SK-N-SH (cell line): ENCODE results near the gene FUT7. TPM values are rescaled to one million over a fixed set of nuclear protein-coding genes. Genes with fewer than 3 reads are reported as not detected.

Experiments
- CTCF ChIA-PET: fragments of 300-600, 350-600 bp; formaldehyde crosslinking; extraction: SDS; loops from one replicate; lab custom pipeline; 2021; lab: Yijun Ruan, JAX
- POLR2A ChIA-PET: fragments of 350-600 bp; sonication (Branson Sonifier 250); formaldehyde crosslinking; extraction: SDS; loops from one replicate; lab custom pipeline; 2020; ENCODE audit warnings: antibody characterized with exemption, inconsistent platforms; lab: Yijun Ruan, JAX
- DNase-seq: peaks from one replicate; pipeline ENCODE4 v3.0.0; 2012
- H2AFZ ChIP-seq: fragments of 200-600 bp; sonication (generic); 2 replicates; pipeline ENCODE4 v1.8.1; 2016; ENCODE audit warnings: antibody characterized with exemption, mild to moderate bottlenecking, low read depth
- H3F3A ChIP-seq: fragments of 200-600 bp; sonication (generic); replicated peaks from 2 replicates; pipeline ENCODE3; 2016; ENCODE audit warnings: antibody characterized with exemption, mild to moderate bottlenecking; ENCODE audit not compliant: insufficient read depth
- H3K27ac ChIP-seq, 2 experiments: fragments of 200-500 bp in 1 of 2; fragments of 200-600 bp in 1 of 2; sonication (Bioruptor generic) in 1 of 2; sonication (generic), shearing (Covaris generic) in 1 of 2; 2 replicates each; pipeline versions ENCODE4 v1.5.1 to v1.6.1; 2014 to 2016; ENCODE audit warnings: low read depth in 2 of 2, inconsistent platforms in 1 of 2, low read length in 1 of 2, mild to moderate bottlenecking in 1 of 2, mixed read lengths in 1 of 2
- H3K27me3 ChIP-seq: fragments of 200-600 bp; sonication (generic), shearing (Covaris generic); 2 replicates; pipeline ENCODE4 v1.6.1; 2016; ENCODE audit warnings: mixed run types; ENCODE audit not compliant: insufficient read depth
- H3K36me3 ChIP-seq, 2 experiments: fragments of 200-500 bp in 1 of 2; fragments of 200-600 bp in 1 of 2; sonication (Bioruptor generic) in 1 of 2; sonication (generic) in 1 of 2; replicated peaks in 1 of 2; 2 replicates each; pipeline versions ENCODE3 to v1.5.1; 2014 to 2016; ENCODE audit warnings: low read length in 1 of 2, mild to moderate bottlenecking in 1 of 2; ENCODE audit not compliant: insufficient read depth in 2 of 2, control insufficient read depth in 1 of 2
- H3K4me1 ChIP-seq, 2 experiments: fragments of 200-500 bp in 1 of 2; fragments of 200-600 bp in 1 of 2; sonication (Bioruptor generic) in 1 of 2; sonication (generic), shearing (Covaris generic) in 1 of 2; 2 replicates each; pipeline versions ENCODE4 v1.5.1 to v1.6.1; 2014 to 2016; ENCODE audit warnings: low read depth in 1 of 2, low read length in 1 of 2, mixed run types in 1 of 2; ENCODE audit not compliant: insufficient read depth in 2 of 2, control insufficient read depth in 1 of 2
- H3K4me2 ChIP-seq: fragments of 200-600 bp; sonication (generic), shearing (Covaris generic); 2 replicates; pipeline ENCODE4 v1.6.1; 2017; ENCODE audit warnings: mixed run types
- H3K4me3 ChIP-seq, 2 experiments: fragments of 200-500 bp in 1 of 2; fragments of 200-600 bp in 1 of 2; sonication (Bioruptor generic) in 1 of 2; sonication (generic), shearing (Covaris generic) in 1 of 2; 2 replicates each; pipeline versions ENCODE4 v1.5.1 to v1.8.1; 2014 to 2016; ENCODE audit warnings: low read depth in 2 of 2, inconsistent platforms in 1 of 2, low read length in 1 of 2, mild to moderate bottlenecking in 1 of 2, mixed read lengths in 1 of 2, moderate library complexity in 1 of 2
- H3K79me2 ChIP-seq: fragments of 200-600 bp; sonication (generic); 2 replicates; pipeline ENCODE4 v1.8.1; 2017; ENCODE audit warnings: mild to moderate bottlenecking; ENCODE audit not compliant: insufficient read depth
- H3K9ac ChIP-seq: fragments of 200-600 bp; sonication (generic); 2 replicates; pipeline ENCODE4 v1.6.1; 2017; ENCODE audit warnings: mixed run types
- H3K9me2 ChIP-seq: fragments of 200-600 bp; sonication (generic); 2 replicates; pipeline ENCODE4 v1.6.1; 2017; ENCODE audit warnings: mixed run types
- H3K9me3 ChIP-seq: fragments of 200-600 bp; sonication (generic); 2 replicates; pipeline ENCODE4 v1.6.1; 2017; ENCODE audit warnings: mixed run types, mild to moderate bottlenecking, moderate library complexity
- H4K20me1 ChIP-seq: fragments of 200-600 bp; sonication (generic); 2 replicates; pipeline ENCODE4 v1.6.1; 2017; ENCODE audit warnings: mild to moderate bottlenecking, mixed run types; ENCODE audit not compliant: insufficient read depth
- CHD2 ChIP-seq: fragments of 150-350 bp; IDR thresholded peaks from 2 replicates; pipeline ENCODE4 v1.6.1; 2018; ENCODE audit warnings: low read length; ENCODE audit not compliant: partially characterized antibody
- EZH2phosphoT487 ChIP-seq: fragments of 200-600 bp; sonication (generic); IDR thresholded peaks from 2 replicates; pipeline ENCODE4 v1.6.1; 2017; ENCODE audit warnings: low read depth, mixed run types, mild to moderate bottlenecking, antibody characterized with exemption, moderate library complexity, borderline replicate concordance
- FOSL2 ChIP-seq: IDR thresholded peaks from 2 replicates; pipeline ENCODE4 v1.4.0; 2012; ENCODE audit warnings: low read depth, mild to moderate bottlenecking, moderate library complexity, borderline replicate concordance
- FOXJ3 ChIP-seq: sonication (generic); formaldehyde crosslinking; IDR thresholded peaks from 2 replicates; pipeline ENCODE4 v1.5.1; 2020; ENCODE audit warnings: mild to moderate bottlenecking, missing genetic modification reagents
- GATA2 ChIP-seq: sonication (generic); formaldehyde crosslinking; IDR thresholded peaks from 2 replicates; pipeline ENCODE4 v1.5.0; 2020; ENCODE audit warnings: mild to moderate bottlenecking, missing genetic modification reagents
- JUND ChIP-seq: IDR thresholded peaks from 2 replicates; pipeline ENCODE4 v1.4.0; 2012
- MXI1 ChIP-seq: IDR thresholded peaks from 2 replicates; pipeline ENCODE4 v1.6.1; 2012; ENCODE audit warnings: mild to moderate bottlenecking, low read depth, low read length, improper control_type of control experiment
- POLR2AphosphoS5 ChIP-seq: IDR thresholded peaks from 2 replicates; pipeline ENCODE4 v1.6.1; 2012; ENCODE audit warnings: low read depth, low read length
- RCOR1 ChIP-seq: fragments of 150-350 bp; IDR thresholded peaks from 2 replicates; pipeline ENCODE4 v1.6.1; 2017; ENCODE audit warnings: antibody characterized with exemption, low read length
- SIN3A ChIP-seq: IDR thresholded peaks from 2 replicates; pipeline ENCODE4 v1.6.1; 2012; ENCODE audit warnings: low read depth, mild to moderate bottlenecking, low read length, moderate library complexity, borderline replicate concordance
- TAF1 ChIP-seq: IDR thresholded peaks from 2 replicates; pipeline ENCODE4 v1.6.1; 2012; ENCODE audit warnings: low read depth, mild to moderate bottlenecking, low read length, moderate library complexity, borderline replicate concordance
- TCF12 ChIP-seq: IDR thresholded peaks from 2 replicates; pipeline ENCODE4 v1.4.0; 2012
- YY1 ChIP-seq: IDR thresholded peaks from 2 replicates; pipeline ENCODE4 v1.4.0; 2012; ENCODE audit warnings: low read depth, mild to moderate bottlenecking
- WGBS: methylation state at CpG from one replicate; pipeline ENCODE4 v1.1.6; 2017; ENCODE audit warnings: low lambda C conversion rate; 5-methylcytosine and 5-hydroxymethylcytosine counted together
- polyA plus RNA-seq, 3 experiments: library from polyadenylated mRNA; depleted of rRNA; stranded (reverse); fragments of >200 nt; gene quantifications; 2 replicates each; pipeline ENCODE4 v1.2.3, GENCODE V29; 2012
- TF ChIP-seq, protein P1 (sequence below): IDR thresholded peaks from 2 replicates; pipeline ENCODE4; 2012
- TF ChIP-seq, protein P2 (sequence below): IDR thresholded peaks from 2 replicates; pipeline ENCODE4 v1.6.1; 2012; ENCODE audit warnings: mild to moderate bottlenecking, low read depth, low read length, moderate library complexity
- TF ChIP-seq, protein P3 (sequence below): IDR thresholded peaks from 2 replicates; pipeline ENCODE4 v1.4.0; 2012; ENCODE audit warnings: low read depth
- TF ChIP-seq, protein P4 (sequence below): fragments of 200-600 bp; sonication (generic); IDR thresholded peaks from 2 replicates; pipeline ENCODE4 v1.6.1; 2017; ENCODE audit warnings: antibody characterized with exemption, mild to moderate bottlenecking, moderate library complexity

The FUT7 gene
- polyA plus RNA-seq, 1 of the 3 experiments (the other 2 are of a cell fraction): not detected

DNA sequence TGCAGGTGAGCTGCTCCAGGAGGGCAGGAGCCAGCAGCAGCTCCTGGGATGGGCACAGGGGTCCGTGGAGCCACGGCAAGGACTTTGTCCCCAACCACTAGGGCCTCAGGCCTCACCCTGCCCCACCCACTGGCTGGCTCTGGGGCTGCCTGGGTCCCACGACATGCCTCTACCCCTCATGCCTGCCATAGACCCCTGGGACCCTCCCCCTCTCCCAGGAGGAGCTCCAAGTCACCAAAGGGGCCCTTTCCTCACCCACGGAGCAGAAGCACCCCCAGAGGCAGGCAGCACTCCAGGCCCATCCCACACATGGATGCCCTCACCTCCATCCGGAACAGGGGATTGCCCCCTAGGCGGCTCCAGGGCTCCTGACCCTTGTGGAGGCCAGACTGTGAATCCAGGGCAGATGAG, 10.3 kb downstream of the FUT7 start:
- no peak for DNase-seq
- TF ChIP-seq, protein P1, sequence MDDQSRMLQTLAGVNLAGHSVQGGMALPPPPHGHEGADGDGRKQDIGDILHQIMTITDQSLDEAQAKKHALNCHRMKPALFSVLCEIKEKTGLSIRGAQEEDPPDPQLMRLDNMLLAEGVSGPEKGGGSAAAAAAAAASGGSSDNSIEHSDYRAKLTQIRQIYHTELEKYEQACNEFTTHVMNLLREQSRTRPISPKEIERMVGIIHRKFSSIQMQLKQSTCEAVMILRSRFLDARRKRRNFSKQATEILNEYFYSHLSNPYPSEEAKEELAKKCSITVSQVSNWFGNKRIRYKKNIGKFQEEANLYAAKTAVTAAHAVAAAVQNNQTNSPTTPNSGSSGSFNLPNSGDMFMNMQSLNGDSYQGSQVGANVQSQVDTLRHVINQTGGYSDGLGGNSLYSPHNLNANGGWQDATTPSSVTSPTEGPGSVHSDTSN: no peak
- TF ChIP-seq FOSL2 (no peak), GATA2 (CRISPR knock-in tag) (no peak), SIN3A (no peak), JUND (no peak), CHD2 (no peak), POLR2AphosphoS5 (no peak), TAF1 (no peak)
- TF ChIP-seq, protein P2, sequence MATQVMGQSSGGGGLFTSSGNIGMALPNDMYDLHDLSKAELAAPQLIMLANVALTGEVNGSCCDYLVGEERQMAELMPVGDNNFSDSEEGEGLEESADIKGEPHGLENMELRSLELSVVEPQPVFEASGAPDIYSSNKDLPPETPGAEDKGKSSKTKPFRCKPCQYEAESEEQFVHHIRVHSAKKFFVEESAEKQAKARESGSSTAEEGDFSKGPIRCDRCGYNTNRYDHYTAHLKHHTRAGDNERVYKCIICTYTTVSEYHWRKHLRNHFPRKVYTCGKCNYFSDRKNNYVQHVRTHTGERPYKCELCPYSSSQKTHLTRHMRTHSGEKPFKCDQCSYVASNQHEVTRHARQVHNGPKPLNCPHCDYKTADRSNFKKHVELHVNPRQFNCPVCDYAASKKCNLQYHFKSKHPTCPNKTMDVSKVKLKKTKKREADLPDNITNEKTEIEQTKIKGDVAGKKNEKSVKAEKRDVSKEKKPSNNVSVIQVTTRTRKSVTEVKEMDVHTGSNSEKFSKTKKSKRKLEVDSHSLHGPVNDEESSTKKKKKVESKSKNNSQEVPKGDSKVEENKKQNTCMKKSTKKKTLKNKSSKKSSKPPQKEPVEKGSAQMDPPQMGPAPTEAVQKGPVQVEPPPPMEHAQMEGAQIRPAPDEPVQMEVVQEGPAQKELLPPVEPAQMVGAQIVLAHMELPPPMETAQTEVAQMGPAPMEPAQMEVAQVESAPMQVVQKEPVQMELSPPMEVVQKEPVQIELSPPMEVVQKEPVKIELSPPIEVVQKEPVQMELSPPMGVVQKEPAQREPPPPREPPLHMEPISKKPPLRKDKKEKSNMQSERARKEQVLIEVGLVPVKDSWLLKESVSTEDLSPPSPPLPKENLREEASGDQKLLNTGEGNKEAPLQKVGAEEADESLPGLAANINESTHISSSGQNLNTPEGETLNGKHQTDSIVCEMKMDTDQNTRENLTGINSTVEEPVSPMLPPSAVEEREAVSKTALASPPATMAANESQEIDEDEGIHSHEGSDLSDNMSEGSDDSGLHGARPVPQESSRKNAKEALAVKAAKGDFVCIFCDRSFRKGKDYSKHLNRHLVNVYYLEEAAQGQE: no peak
- TF ChIP-seq, all 33 proteins: peak for 0
- no peaks in the 10 kb centered on the region for H3K27me3 ChIP-seq
- CTCF ChIA-PET: interaction anchor here (1.1 to 1.5 kb wide), 4 partner anchors 9 to 74 kb away, joined by 3 to 10 read pairs (median 4); partner anchors contain the start of genes FUT7 and PAXX
- no peaks in the 10 kb centered on the region for H3K9me2 ChIP-seq
- H3K36me3 ChIP-seq: peaks cover 0 to 4% of the 10 kb centered on the region in 2 experiments
- POLR2A ChIA-PET: interaction anchor here (1.0 kb wide), 1 partner anchor 25 kb away, joined by 3 read pairs; the partner anchor contains the start of gene CLIC3
- no peak overlapping the region for H2AFZ ChIP-seq
- H3K4me3 ChIP-seq: no peak overlapping the region
- WGBS: 89% methylated on average over 2 of the region's 6 CpGs
- H3F3A ChIP-seq: no peaks in the 10 kb centered on the region
- no peak overlapping the region for H3K27ac ChIP-seq
- H3K79me2 ChIP-seq: no peaks in the 10 kb centered on the region
- H3K4me2 ChIP-seq: no peak overlapping the region
- H4K20me1 ChIP-seq: 0 out of 2 replicates have a peak, but pooled peaks cover 4% of the 10 kb centered on the region
- no peaks in the 10 kb centered on the region for H3K9me3 ChIP-seq
- H3K4me1 ChIP-seq: peaks cover 0 to 18% of the 10 kb centered on the region in 2 experiments; a peak in 1 of 4 replicates
- H3K9ac ChIP-seq: no peak overlapping the region

DNA sequence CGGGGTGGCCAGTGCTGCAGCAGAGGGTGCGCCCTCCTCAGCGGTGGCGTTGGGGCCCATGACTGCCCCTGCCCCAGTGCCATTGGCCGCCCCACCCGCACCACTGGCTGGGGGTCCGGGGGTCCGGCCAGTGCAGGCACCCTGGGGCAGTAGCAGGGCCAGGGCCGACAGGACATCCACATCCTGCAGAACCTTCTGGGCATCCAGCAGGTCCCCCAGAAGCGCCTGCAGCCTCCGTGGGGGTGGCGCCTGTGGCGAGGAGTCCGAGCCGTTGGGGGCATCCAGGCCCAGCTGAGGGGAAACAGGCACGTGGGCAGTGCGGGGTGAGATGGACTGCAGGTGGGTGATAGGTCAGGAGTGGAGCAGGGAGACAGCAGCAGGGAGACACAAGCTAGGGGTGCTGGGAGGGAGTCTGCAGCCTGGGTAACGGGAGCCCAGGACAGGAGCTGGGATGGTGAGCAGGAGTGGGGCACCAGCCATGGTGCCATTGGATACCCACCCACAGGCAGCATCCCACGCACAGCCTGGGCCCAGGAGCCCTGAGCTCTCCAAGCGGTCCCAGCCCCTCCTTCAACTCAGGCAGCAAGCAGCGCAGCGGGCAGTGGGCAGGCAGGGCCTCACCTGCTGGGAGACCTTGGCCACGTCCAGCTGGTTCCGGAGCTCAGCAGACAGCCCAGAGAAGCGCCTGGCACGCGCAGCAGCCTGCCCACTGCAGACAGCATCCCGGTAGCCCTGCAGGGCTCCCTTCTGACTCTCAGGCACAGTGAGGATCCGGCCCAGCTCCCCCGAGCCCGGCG, 10.9 kb downstream of the FUT7 start:
- no peak overlapping the region for H3K27ac ChIP-seq
- no peaks in the 10 kb centered on the region for H3K9me2 ChIP-seq
- no peak overlapping the region for H3K4me2 ChIP-seq
- ChIA-PET CTCF (interaction anchor here (1.1 to 1.5 kb wide), 5 partner anchors 10 to 77 kb away, joined by 3 to 10 read pairs (median 4); partner anchors contain the start of genes FBXW5, FUT7 and PAXX), POLR2A (interaction anchor here (1.0 kb wide), 1 partner anchor 25 kb away, joined by 3 read pairs; the partner anchor contains the start of gene CLIC3)
- H3K4me3 ChIP-seq: no peak overlapping the region
- DNase-seq: no peak
- no peaks in the 10 kb centered on the region for H3F3A ChIP-seq
- H3K27me3 ChIP-seq: no peaks in the 10 kb centered on the region
- no peak overlapping the region for H2AFZ ChIP-seq
- no peaks in the 10 kb centered on the region for H3K79me2 ChIP-seq
- H3K4me1 ChIP-seq: peaks cover 0 to 12% of the 10 kb centered on the region in 2 experiments; a peak in 1 of 4 replicates
- H3K9me3 ChIP-seq: no peaks in the 10 kb centered on the region
- H4K20me1 ChIP-seq: 0 out of 2 replicates have a peak, but pooled peaks cover 4% of the 10 kb centered on the region
- H3K36me3 ChIP-seq: peaks cover 0 to 9% of the 10 kb centered on the region in 2 experiments
- 94% methylated on average over 14 of the region's 32 CpGs for WGBS
- H3K9ac ChIP-seq: no peak overlapping the region
- TF ChIP-seq MXI1 (no peak), TAF1 (no peak), FOXJ3 (CRISPR knock-in tag) (no peak), EZH2phosphoT487 (no peak), SIN3A (no peak), YY1 (no peak), TCF12 (no peak), RCOR1 (no peak), JUND (no peak), FOSL2 (no peak)
- TF ChIP-seq, protein P3, sequence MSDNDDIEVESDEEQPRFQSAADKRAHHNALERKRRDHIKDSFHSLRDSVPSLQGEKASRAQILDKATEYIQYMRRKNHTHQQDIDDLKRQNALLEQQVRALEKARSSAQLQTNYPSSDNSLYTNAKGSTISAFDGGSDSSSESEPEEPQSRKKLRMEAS: no peak
- TF ChIP-seq, protein P4, sequence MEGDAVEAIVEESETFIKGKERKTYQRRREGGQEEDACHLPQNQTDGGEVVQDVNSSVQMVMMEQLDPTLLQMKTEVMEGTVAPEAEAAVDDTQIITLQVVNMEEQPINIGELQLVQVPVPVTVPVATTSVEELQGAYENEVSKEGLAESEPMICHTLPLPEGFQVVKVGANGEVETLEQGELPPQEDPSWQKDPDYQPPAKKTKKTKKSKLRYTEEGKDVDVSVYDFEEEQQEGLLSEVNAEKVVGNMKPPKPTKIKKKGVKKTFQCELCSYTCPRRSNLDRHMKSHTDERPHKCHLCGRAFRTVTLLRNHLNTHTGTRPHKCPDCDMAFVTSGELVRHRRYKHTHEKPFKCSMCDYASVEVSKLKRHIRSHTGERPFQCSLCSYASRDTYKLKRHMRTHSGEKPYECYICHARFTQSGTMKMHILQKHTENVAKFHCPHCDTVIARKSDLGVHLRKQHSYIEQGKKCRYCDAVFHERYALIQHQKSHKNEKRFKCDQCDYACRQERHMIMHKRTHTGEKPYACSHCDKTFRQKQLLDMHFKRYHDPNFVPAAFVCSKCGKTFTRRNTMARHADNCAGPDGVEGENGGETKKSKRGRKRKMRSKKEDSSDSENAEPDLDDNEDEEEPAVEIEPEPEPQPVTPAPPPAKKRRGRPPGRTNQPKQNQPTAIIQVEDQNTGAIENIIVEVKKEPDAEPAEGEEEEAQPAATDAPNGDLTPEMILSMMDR: no peak
- TF ChIP-seq, protein P1: no peak
